Measurements from ENCODE around the gene SEMA6D.

SEMA6D gene
- total RNA-seq: 0 to 0.19 (median 0.04) reads per million in 3 experiments

GRCh38 chr15:47717036-47717612, at the start of gene SEMA6D:
Gene SEMA6D, plus strand, starts transcription at chr15:47717505. Its CDS starts 42,294 bp downstream, at chr15:47759799.
- DNase-seq: no peak

- DNase-seq: no peak
These were observed 48.1 kb upstream of the SEMA6D start for GRCh38 chr15:47669221-47669620.

DNA sequence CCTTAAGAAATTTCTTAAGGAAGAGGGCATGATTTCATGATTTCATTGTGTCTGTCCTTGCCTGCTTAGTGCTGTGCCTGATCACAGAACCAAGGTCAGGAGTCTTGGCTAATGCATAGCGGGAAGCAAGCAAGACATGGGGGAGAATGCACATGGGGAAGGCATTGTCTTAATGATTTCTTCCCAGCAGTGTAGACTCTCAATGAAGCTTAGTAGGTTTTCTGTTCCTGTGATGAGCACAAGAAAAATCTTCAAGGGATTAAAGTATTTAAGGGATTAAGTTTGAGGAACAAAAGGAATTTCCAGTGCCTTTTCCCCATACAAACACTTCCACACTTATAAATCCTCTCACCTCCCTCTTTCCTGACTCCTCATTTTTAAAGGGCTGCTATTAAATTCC, 46.9 kb upstream of the SEMA6D start:
- no peak for DNase-seq

DNA sequence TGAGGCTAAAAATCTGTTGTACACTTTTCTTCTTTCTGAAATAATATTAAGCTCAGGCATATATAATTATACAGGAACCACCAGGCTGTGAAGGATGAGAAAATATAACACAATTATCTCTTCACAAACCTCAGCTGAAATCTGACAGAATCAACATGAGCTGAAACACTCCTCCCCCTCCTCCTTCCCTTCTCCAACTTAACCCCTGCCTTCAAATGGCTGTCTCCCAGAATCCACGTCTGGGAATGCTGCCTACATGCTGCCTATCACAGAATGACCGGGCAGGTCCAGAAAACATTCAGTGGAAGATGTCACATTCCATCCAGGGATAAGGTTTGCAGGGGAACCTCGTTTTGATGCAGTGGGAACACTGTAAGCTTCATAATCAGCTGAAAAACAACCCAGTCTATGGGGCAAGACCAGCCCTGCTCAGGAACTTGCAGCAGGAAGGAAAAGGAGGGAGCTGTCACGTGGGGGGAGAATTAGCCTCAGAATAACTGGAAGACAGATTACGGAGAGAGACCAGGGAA, 44.0 kb upstream of the SEMA6D start:
- DNase-seq: no peak

- DNase-seq: no peak
These were observed 42.6 kb upstream of the SEMA6D start for GRCh38 chr15:47674586-47675232.

GRCh38 chr15:47675735-47676134, 41.6 kb upstream of the SEMA6D start:
- no peak for DNase-seq

- DNase-seq: no peak
These were observed 39.3 kb upstream of the SEMA6D start for GRCh38 chr15:47678040-47678439.

DNA sequence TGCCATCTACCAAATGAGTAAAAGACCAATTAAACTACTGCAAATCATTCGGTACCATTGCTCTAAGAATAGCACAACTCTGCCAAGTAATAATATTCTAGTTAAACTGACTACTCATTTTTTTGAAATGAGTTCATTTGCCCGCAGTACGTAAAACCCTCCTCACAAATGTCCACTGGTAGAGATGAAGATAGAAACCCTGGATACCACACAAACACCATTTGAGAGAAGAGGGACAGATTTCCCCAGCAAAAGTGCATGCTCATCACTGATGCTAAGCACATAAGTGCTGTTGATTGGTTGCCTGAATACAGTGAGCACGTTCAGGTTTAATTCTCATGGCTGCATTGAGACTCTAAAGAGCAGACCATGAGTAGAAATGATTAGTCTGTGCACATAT, 34.6 kb upstream of the SEMA6D start:
- no peak for DNase-seq

DNA sequence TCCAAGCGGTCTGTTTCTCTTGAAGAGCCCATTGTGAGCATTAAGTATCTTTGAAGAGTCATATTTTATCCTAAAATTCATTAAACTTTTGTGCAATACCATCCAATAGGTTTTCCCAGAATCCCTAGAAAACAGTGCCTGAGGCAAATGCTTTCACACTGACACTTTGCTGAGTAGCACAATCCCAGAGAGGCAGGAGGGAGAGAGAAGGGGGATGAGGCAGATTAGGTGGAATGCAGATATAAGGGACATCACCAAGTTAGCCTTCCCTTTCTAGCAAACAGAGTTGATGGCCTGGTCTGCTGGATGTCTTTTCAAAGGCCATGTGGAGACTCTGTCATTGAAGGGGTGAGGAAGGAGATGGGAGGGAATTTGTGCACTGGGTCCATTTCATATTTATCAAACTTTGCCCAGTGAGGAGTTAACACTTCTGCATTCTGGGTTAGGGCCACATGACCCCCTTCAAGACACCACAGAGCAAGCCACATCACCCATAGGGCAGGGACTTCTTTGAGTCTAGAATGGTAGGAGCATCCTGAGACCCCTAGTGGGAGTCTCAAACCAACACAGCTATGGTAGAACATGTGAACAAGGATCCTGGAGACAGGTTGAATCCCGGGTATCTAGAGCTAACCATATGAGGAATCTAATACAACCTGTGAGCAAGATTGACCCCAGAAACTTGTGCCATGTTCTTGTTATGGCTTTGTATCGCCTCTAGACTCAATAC, 32.0 kb upstream of the SEMA6D start:
- no peak for DNase-seq

- no peak for DNase-seq
These were observed 28.7 kb upstream of the SEMA6D start for GRCh38 chr15:47688573-47689086.

DNA sequence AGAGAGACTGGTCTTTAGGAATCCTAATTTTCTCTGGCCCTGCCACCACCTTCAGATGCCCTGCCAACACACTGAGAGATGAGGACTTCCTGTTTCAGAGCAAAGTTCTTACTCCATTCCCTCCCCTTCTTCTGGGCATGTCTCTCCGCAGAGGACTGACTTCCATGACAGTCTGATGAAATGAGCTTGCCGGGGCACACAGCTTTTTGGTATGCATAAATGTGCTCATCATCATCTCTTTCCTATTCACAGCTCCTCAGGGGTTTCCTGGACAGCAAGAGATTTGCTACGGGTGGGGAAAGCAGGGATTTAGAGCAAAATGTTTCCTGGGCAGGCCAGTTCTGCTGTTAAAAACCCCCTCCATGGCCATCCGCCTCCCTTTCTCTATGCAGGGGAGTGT, 27.6 kb upstream of the SEMA6D start:
- no peak for DNase-seq

DNA sequence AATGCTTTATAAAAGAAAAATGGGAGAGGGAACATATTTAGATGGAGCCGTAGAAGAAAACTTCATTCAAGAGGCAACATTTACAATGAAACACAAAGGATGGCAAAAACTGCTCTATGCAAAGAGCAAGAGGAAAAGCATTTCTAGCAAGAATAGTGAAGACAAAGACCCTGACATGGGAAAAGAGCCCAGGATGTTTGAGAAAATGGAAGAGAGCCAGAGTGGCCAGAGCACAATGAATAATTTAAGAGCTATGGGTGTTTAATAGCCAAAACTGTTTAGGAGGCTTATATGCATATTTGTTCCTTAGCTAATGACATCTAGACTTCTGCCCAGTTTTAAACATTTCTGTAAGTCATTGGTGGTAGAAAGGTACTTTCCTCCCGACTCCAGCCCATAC, 25.4 kb upstream of the SEMA6D start:
- no peak for DNase-seq

DNA sequence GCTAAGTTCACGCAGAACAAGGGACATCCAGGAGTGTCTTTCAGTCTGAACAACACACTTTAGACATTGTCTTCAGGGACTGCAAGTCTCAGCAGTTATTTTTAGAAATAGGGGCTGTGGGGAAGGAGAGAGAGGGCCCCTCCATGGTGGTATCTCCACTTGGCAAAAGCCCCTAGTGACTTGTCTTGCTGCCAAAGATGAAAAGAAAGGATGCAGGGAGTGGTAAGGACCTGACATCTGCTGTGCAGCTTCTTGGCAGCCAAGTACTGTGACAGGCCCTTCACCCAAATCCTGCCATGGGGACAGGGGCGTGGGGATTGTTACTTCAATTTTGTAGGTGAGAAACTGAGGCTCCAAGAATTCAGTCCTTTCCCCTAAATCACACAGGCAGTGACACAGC, 21.0 kb upstream of the SEMA6D start:
- DNase-seq: no peak

DNA sequence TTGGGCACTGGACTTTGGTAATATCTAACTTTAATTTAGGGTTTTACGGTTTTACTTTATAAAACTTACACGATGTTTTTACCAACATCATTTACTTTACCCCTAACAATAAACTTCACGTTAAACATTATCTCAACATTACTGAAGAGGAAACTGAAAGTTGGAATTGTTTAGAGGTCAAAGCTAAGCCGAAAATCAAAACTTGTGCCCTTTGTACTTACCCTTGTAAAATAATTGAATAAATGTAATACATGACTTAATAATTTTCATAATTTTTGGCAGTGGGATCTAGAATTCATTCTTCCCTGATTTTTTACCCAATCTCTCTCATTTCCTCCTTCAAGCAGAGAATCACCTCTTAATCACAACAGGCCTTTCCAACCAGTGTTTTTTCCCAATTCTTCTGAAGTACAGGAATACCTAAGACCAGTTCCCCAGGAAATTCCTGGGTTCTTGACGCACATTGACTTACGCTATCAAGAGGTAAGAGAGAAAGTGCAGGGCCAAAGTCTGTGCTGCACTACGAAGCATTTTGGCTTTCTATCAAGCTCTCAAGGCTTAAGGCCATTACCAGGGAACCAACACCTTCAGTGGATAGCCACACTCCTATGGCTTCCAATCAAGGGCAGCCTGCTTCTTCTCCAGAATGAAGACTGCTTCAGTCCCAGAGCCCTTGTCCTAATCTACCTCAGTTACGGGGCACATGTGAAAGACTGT, 11.9 kb upstream of the SEMA6D start:
- DNase-seq: no peak

GRCh38 chr15:47707391-47707790, 9.9 kb upstream of the SEMA6D start:
- DNase-seq: no peak

- DNase-seq: no peak
These were observed 8.9 kb upstream of the SEMA6D start for GRCh38 chr15:47708161-47708980.

GRCh38 chr15:47711655-47712054, 5.7 kb upstream of the SEMA6D start:
- no peak for DNase-seq

DNA sequence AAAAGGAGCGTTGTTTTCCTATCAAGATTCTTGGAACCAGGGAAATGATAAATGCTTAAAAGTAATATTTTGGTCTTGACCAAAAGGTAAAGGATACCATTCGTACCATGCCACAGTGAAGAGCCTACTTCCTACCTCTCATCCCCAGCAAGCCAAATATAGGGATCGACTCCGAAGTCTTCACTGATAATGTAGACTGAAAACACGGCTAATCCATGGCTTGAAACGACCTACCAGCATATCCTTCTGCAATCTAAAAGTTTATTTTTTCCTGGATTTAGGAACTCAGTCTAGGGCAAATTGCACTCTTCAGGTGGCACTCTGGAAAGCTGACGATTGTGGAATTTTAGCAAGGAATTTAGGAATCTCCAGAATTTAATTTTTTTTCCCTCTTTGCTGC, 1.9 kb upstream of the SEMA6D start:
- DNase-seq: no peak

DNA sequence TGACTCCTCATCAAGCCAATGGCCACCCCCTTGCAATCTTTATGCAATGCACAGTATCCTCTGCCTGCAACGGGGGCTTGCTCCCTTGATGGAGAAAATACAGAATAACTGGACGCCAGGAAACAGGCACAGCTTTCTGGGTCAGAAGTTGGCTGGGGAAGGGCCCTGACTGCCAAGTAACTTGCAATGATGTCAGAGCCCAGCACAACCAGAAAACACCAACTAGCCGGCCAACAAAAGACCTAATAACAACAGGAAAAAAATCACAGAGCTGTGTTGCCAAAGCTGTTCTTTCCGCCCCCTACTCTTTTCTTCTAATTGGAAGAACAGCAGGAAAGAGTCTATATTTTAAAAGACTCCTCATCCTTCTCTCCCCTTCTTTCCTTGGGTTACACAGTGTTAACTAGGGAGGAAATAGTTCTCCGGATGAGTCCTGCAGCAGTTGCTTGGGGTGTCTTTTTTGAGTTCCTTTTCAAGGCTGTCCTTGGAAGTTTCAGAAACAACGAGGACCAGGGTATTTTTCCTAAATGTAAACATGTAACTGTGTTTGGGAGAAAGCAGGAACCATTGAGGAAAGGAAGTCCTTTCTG, 1.4 kb upstream of the SEMA6D start:
- DNase-seq: no peak

DNA sequence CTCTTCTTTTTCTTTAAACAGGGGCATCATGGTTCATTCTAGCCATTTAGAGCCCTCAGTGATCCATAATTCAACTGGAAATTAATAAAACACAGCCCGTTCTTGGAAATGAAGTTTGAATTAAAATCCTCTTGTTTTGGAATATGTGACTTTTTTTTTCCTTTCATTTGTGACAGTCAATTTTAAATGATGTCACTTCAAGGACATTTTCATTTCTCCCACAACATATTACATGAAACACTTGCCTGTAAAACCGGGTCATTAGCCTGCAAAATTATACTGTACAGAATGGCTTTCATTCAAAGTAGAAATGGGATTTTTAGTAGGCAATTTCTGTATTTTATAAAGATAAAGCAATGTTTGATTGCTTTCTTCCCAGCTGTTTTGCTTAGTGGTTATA, 789 bp upstream of the SEMA6D start:
- DNase-seq: no peak

Measured in central memory CD4-positive, alpha-beta T cell (primary cell).